ENCODE results near the gene MEIOSIN.

GRCh38 chr19:45713141-45713540 lies 20.1 kb upstream of the MEIOSIN start:
- TF ChIP-seq CTCF (conservative IDR thresholded peaks at IDR 0.05) (no peak), EZH2 (IDR thresholded peaks at IDR 0.05; ENCODE audit: low read depth) (no peak)

All from PC-9 (cell line).